ENCODE data around the gene FXYD7. TPM values are rescaled to one million over a fixed set of nuclear protein-coding genes. Genes with fewer than 3 reads are reported as not detected.

The FXYD7 gene
- total and polyA plus RNA-seq, 2 donors from 2014 or later = 0.94 TPM; not detected in 1

GRCh38 chr19:35136977-35137702, 5.9 kb upstream of the FXYD7 start:
- Histone ChIP-seq H3K27me3 (ENCODE audit: control insufficient read depth, insufficient read depth, low read length) (no peaks in the 10 kb centered on the region), H3K27ac (ENCODE audit: low read depth in 2 of 2, low read length in 2 of 2) (no peak overlapping the region), H3K4me1 (ENCODE audit: control insufficient read depth in 2 of 3, insufficient read depth in 2 of 3, low read depth in 1 of 3, low read length in 3 of 3) (peaks cover 0 to 12% (median 4%) of the 10 kb centered on the region in 3 donors), H3K9ac (ENCODE audit: low read length in 3 of 3) (no peak overlapping the region), H3K36me3 (ENCODE audit: control insufficient read depth in 2 of 3, insufficient read depth in 3 of 3, low read length in 3 of 3) (no peaks in the 10 kb centered on the region), H3K4me3 (ENCODE audit: low read length in 3 of 3) (no peak overlapping the region), H3K9me3 (ENCODE audit: control insufficient read depth in 2 of 3, insufficient read depth in 1 of 3, low read length in 3 of 3) (no peaks in the 10 kb centered on the region)
- FAIRE-seq (no peak), DNase-seq (no peak)
- TF ChIP-seq CTCF (IDR thresholded peaks at IDR 0.05; ENCODE audit: borderline replicate concordance, extremely low read depth, insufficient read depth) = no peak
- intact Hi-C loops (cut with DNase I) = no loop called here

GRCh38 chr19:35138305-35138892, 4.7 kb upstream of the FXYD7 start, which contains the start of gene FXYD1:
TSS of gene FXYD1 (plus strand) at chr19:35138824. CDS start at chr19:35140080, 1,256 bp downstream.
- DNase-seq = peak in 4 of 5 donors; percentile 60 to 88 (median 75)
- FAIRE-seq = no peak
- no peaks in the 10 kb centered on the region for H3K27me3 ChIP-seq (ENCODE audit: control insufficient read depth, insufficient read depth, low read length)
- intact Hi-C loops (cut with DNase I) = no loop called here
- TF ChIP-seq CTCF (IDR thresholded peaks at IDR 0.05; ENCODE audit: borderline replicate concordance, extremely low read depth, insufficient read depth) = no peak
- H3K9ac ChIP-seq (ENCODE audit: low read length in 3 of 3) = peak within 1 kb of the TSS in 1 of 3 donors; percentile 58
- no peaks in the 10 kb centered on the region for H3K36me3 ChIP-seq (ENCODE audit: control insufficient read depth in 2 of 3, insufficient read depth in 3 of 3, low read length in 3 of 3)
- peak within 1 kb of the TSS; percentile 83 to 84 for H3K27ac ChIP-seq (ENCODE audit: low read depth in 2 of 2, low read length in 2 of 2)
- peak within 1 kb of the TSS; percentile 18 to 61 (median 35) for H3K4me3 ChIP-seq (ENCODE audit: low read length in 3 of 3)
- peaks cover 0 to 14% (median 4%) of the 10 kb centered on the region in 3 donors for H3K4me1 ChIP-seq (ENCODE audit: control insufficient read depth in 2 of 3, insufficient read depth in 2 of 3, low read depth in 1 of 3, low read length in 3 of 3)
- no peaks in the 10 kb centered on the region for H3K9me3 ChIP-seq (ENCODE audit: control insufficient read depth in 2 of 3, insufficient read depth in 1 of 3, low read length in 3 of 3)

DNA sequence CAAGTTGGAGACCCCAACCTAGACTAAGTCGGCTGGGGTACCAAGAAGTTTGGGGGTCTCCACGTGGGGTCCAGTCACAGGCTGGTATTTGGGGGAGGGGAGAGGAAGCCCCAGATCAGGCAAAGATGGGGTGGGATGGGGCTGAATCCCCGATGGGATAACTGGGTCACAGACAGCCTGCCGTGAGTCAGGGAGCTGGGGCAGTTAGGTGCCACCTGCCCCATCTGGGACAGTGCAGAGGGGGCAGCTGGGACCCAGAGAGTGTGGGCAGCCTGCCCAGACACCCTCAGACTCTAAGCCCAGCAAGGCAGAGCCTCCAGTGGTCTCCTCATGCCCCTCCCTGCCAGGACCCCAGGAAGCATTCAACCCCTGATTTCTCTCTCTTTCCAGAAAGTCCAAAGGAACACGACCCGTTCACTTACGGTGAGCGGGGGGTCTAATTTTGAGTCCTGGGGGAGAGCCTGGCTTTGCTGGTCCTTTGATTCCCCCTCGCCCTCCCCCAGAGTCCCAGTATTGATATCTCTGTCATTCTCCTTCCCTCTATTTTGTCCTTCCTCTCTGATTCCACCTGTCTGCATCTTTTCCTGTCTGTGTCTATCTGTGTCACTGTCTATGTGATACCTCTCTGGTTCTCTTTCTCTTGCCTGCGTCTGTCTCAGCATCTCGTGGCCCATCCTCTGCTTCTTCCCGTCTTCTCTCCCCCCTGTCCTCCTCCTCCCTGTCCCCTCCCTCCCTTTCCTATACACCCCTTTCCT, 2.7 kb upstream of the FXYD7 start:
- peaks cover 0 to 14% (median 4%) of the 10 kb centered on the region in 3 donors for H3K4me1 ChIP-seq (ENCODE audit: control insufficient read depth in 2 of 3, insufficient read depth in 2 of 3, low read depth in 1 of 3, low read length in 3 of 3)
- peak overlapping the region; percentile 78 to 84 for H3K27ac ChIP-seq (ENCODE audit: low read depth in 2 of 2, low read length in 2 of 2)
- peak overlapping the region in 1 of 3 donors; percentile 58 for H3K9ac ChIP-seq (ENCODE audit: low read length in 3 of 3)
- H3K9me3 ChIP-seq (ENCODE audit: control insufficient read depth in 2 of 3, insufficient read depth in 1 of 3, low read length in 3 of 3) = no peaks in the 10 kb centered on the region
- H3K4me3 ChIP-seq (ENCODE audit: low read length in 3 of 3) = peak overlapping the region in 1 of 3 donors; percentile 28
- intact Hi-C loops (cut with DNase I) = no loop called here
- TF ChIP-seq CTCF (IDR thresholded peaks at IDR 0.05; ENCODE audit: borderline replicate concordance, extremely low read depth, insufficient read depth) = no peak
- no peaks in the 10 kb centered on the region for H3K36me3 ChIP-seq (ENCODE audit: control insufficient read depth in 2 of 3, insufficient read depth in 3 of 3, low read length in 3 of 3)
- FAIRE-seq (no peak), DNase-seq (peak in 1 of 5 donors; percentile 73)
- H3K27me3 ChIP-seq (ENCODE audit: control insufficient read depth, insufficient read depth, low read length) = peaks cover 4% of the 10 kb centered on the region

Measured in kidney (tissue), 14 donors.